ENCODE data around the gene SH3PXD2A.

DNA sequence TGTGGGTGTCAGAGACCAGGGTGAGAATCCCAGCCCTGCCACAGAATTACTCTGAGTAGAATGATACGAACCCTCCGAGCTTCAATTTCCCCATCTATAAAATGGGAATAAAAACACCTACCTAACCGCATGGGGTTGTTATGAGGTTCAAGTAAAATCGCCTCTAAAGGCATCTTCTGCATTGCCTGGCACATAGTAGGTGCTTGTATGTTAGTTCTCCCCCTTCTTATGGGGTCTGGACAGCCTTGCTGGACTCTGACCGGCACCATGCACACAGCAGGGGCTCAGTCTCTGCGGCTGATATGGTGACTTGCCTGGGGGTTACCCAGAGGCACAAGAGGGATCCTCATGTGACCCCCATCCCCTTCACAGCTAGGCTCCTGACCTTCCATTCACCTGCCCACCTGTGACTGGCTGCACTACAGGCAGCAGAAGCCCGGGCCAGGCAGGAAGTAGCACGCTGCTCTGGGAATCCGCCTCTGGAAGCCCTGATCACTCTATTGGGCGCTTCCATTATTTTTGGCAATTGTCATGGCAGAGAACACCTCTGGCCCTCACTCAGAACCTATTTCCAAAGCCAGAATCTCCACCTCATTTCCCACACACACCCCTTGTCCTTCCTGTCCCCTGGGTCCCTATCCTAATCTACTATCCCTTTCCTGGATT, 6.0 kb downstream of the SH3PXD2A start:
- TF ChIP-seq, protein P1, sequence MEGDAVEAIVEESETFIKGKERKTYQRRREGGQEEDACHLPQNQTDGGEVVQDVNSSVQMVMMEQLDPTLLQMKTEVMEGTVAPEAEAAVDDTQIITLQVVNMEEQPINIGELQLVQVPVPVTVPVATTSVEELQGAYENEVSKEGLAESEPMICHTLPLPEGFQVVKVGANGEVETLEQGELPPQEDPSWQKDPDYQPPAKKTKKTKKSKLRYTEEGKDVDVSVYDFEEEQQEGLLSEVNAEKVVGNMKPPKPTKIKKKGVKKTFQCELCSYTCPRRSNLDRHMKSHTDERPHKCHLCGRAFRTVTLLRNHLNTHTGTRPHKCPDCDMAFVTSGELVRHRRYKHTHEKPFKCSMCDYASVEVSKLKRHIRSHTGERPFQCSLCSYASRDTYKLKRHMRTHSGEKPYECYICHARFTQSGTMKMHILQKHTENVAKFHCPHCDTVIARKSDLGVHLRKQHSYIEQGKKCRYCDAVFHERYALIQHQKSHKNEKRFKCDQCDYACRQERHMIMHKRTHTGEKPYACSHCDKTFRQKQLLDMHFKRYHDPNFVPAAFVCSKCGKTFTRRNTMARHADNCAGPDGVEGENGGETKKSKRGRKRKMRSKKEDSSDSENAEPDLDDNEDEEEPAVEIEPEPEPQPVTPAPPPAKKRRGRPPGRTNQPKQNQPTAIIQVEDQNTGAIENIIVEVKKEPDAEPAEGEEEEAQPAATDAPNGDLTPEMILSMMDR (IDR thresholded peaks at IDR 0.05), result no peak
- TF ChIP-seq POLR2AphosphoS5 (IDR thresholded peaks at IDR 0.05), result no peak
